Neural cell (in vitro differentiated cells): ENCODE measurements around the gene PTMS. TPM values are rescaled to one million over a fixed set of nuclear protein-coding genes. Genes with fewer than 3 reads are reported as not detected.

ENCODE experiments used
- H2AFZ ChIP-seq: fragments of 200-600, 300-800 bp; sonication (generic), shearing (Covaris generic); 2 replicates; pipeline ENCODE4 v1.6.0; 2014; ENCODE audit warnings: low read depth, mild to moderate bottlenecking, antibody characterized with exemption, low read length, moderate library complexity
- H3F3A ChIP-seq: fragments of 200-600 bp; shearing (Covaris generic); 2 replicates; pipeline ENCODE4 v1.6.1; 2016; ENCODE audit warnings: mild to moderate bottlenecking, moderate library complexity, mixed read lengths, antibody characterized with exemption, low read length; ENCODE audit not compliant: insufficient read depth, poor library complexity, severe bottlenecking
- H3K27ac ChIP-seq: fragments of 200-600, 300-800 bp; sonication (generic), shearing (Covaris generic); 2 replicates; pipeline ENCODE4 v1.5.1; 2014; ENCODE audit warnings: mild to moderate bottlenecking, low read length, moderate library complexity
- H3K27me3 ChIP-seq: fragments of 300-800, 200-600 bp; sonication (generic), shearing (Covaris generic); 2 replicates; pipeline ENCODE4 v1.6.0; 2014; ENCODE audit warnings: mild to moderate bottlenecking, low read depth, low read length, moderate library complexity; ENCODE audit not compliant: insufficient read depth
- H3K36me3 ChIP-seq: fragments of 300-800, 200-600 bp; sonication (generic), shearing (Covaris generic); 2 replicates; pipeline ENCODE4 v1.5.1; 2014; ENCODE audit warnings: mild to moderate bottlenecking, antibody characterized with exemption, low read length, moderate library complexity; ENCODE audit not compliant: insufficient read depth
- H3K4me2 ChIP-seq: fragments of 300-800, 200-600 bp; sonication (generic), shearing (Covaris generic); 2 replicates; pipeline ENCODE4 v1.6.0; 2014; ENCODE audit warnings: mild to moderate bottlenecking, low read length
- H3K4me3 ChIP-seq: fragments of 300-800, 200-600 bp; sonication (generic), shearing (Covaris generic); 2 replicates; pipeline ENCODE4 v1.5.1; 2014; ENCODE audit warnings: mild to moderate bottlenecking, low read length, moderate library complexity
- H3K79me2 ChIP-seq: fragments of 200-600 bp; shearing (Covaris generic); replicated peaks from 2 replicates; pipeline ENCODE4 v1.6.0; 2014; ENCODE audit warnings: mild to moderate bottlenecking, low read length, moderate library complexity; ENCODE audit not compliant: insufficient read depth
- H3K9ac ChIP-seq: fragments of 300-800, 200-600 bp; sonication (generic), shearing (Covaris generic); 2 replicates; pipeline ENCODE4 v1.6.1; 2016; ENCODE audit warnings: mild to moderate bottlenecking, low read length, mixed read lengths
- H3K9me2 ChIP-seq: fragments of 200-600 bp; shearing (Covaris generic); 2 replicates; pipeline ENCODE4 v1.6.1; 2016; ENCODE audit warnings: mild to moderate bottlenecking, low read length, mixed read lengths; ENCODE audit not compliant: insufficient read depth
- H3K9me3 ChIP-seq: fragments of 200-600, 300-800 bp; sonication (generic), shearing (Covaris generic); 2 replicates; pipeline ENCODE4 v1.6.1; 2016; ENCODE audit warnings: mild to moderate bottlenecking, mixed run types, low read length, moderate library complexity, mixed read lengths
- H4K20me1 ChIP-seq: fragments of 200-600 bp; shearing (Covaris generic); 2 replicates; pipeline ENCODE4 v1.6.1; 2016; ENCODE audit warnings: mild to moderate bottlenecking, mixed run types; ENCODE audit not compliant: insufficient read depth
- EP300 ChIP-seq: fragments of 450-650 bp; conservative IDR thresholded peaks from 2 replicates; pipeline ENCODE4 v1.6.1; 2014; ENCODE audit warnings: antibody characterized with exemption, mild to moderate bottlenecking, moderate library complexity; ENCODE audit not compliant: poor library complexity, severe bottlenecking
- EZH2 ChIP-seq: fragments of 200-600, 300-800 bp; shearing (Covaris generic), sonication (generic); IDR thresholded peaks from 2 replicates; pipeline ENCODE4 v1.6.1; 2014; ENCODE audit warnings: antibody characterized with exemption, low read length, borderline replicate concordance, mild to moderate bottlenecking; ENCODE audit not compliant: insufficient read depth, poor library complexity, severe bottlenecking
- MXI1 ChIP-seq: fragments of 450-650 bp; conservative IDR thresholded peaks from 2 replicates; pipeline ENCODE4 v1.6.1; 2014; ENCODE audit warnings: antibody characterized with exemption, mild to moderate bottlenecking; ENCODE audit not compliant: poor library complexity, severe bottlenecking
- POLR2AphosphoS5 ChIP-seq: IDR thresholded peaks from 2 replicates; pipeline ENCODE4 v1.6.1; 2012
- RAD21 ChIP-seq: fragments of 450-650 bp; conservative IDR thresholded peaks from 2 replicates; pipeline ENCODE4 v1.6.1; 2014; ENCODE audit warnings: antibody characterized with exemption, mild to moderate bottlenecking, moderate library complexity
- SMC3 ChIP-seq: fragments of 450-650 bp; conservative IDR thresholded peaks from 2 replicates; pipeline ENCODE4 v1.6.1; 2014; ENCODE audit warnings: antibody characterized with exemption, mild to moderate bottlenecking, moderate library complexity; ENCODE audit not compliant: poor library complexity
- TAF1 ChIP-seq: IDR thresholded peaks from 2 replicates; pipeline ENCODE4 v1.6.1; 2012; ENCODE audit warnings: low read depth
- polyA plus RNA-seq: library from polyadenylated mRNA; depleted of rRNA; stranded (reverse); fragments of >200 nt; gene quantifications from 2 replicates; pipeline ENCODE4 v1.2.3, GENCODE V29; 2014
- TF ChIP-seq, protein P1 (sequence below): IDR thresholded peaks from 2 replicates; pipeline ENCODE4 v1.6.1; 2012; ENCODE audit warnings: borderline replicate concordance
- TF ChIP-seq, protein P2 (sequence below): fragments of 450-650 bp; IDR thresholded peaks from 2 replicates; pipeline ENCODE4 v1.5.1; 2014; ENCODE audit warnings: antibody characterized with exemption, mild to moderate bottlenecking, moderate library complexity; ENCODE audit not compliant: poor library complexity, severe bottlenecking

The PTMS gene
- polyA plus RNA-seq, 1 donor from 2014 or later: 557 TPM

DNA sequence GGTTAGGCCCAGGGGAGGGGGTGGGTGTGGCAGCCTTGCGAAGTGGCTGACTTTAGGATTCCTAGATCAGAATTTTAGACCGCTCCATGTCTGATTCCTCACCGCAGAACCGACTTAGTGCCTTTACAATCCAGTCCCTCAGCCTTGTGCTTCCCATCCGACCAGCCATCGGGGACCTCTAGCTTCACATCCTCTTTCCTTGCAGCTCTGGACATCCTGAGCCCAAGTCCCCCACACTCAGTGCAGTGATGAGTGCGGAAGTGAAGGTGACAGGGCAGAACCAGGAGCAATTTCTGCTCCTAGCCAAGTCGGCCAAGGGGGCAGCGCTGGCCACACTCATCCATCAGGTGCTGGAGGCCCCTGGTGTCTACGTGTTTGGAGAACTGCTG is 41.8 kb upstream of the PTMS start:
- H2AFZ ChIP-seq: peak overlapping the region; percentile 100
- H3K79me2 ChIP-seq: no peaks in the 10 kb centered on the region
- no peaks in the 10 kb centered on the region for H3K9me2 ChIP-seq
- peak overlapping the region; percentile 71 for H3K9ac ChIP-seq
- H3K27ac ChIP-seq: peak overlapping the region; percentile 87
- no peaks in the 10 kb centered on the region for H4K20me1 ChIP-seq
- H3F3A ChIP-seq: peaks cover 4% of the 10 kb centered on the region
- H3K4me3 ChIP-seq: peak overlapping the region; percentile 69
- H3K36me3 ChIP-seq: no peaks in the 10 kb centered on the region
- peak overlapping the region; percentile 65 for H3K4me2 ChIP-seq
- no peak for TF ChIP-seq RAD21
- TF ChIP-seq MXI1: peak; percentile 10
- no peaks in the 10 kb centered on the region for H3K9me3 ChIP-seq
- H3K27me3 ChIP-seq: no peaks in the 10 kb centered on the region

DNA sequence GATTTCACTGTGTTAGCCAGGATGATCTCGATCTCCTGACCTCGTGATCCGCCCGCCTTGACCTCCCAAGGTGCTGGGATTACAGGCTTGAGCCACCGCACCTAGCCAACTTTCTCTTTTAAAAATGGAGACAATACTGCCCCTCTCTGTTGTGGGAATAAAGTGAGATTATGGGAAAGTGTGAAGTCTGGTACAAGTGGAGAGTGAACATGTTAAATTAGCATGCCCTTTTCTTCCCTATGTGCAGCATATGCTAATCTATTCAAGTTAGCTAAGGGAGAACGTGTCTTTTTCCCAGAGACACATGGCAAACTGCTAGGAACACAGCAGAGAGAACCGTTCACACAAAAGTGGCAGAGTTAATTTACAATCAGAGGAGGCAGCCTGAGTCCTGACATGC is 40.8 kb upstream of the PTMS start:
- Histone ChIP-seq H3K36me3 (no peaks in the 10 kb centered on the region), H3F3A (peaks cover 4% of the 10 kb centered on the region), H3K27me3 (no peaks in the 10 kb centered on the region), H4K20me1 (no peaks in the 10 kb centered on the region), H2AFZ (no peak overlapping the region), H3K9me2 (no peaks in the 10 kb centered on the region), H3K4me3 (peak overlapping the region; percentile 69), H3K79me2 (no peaks in the 10 kb centered on the region), H3K9ac (no peak overlapping the region), H3K27ac (no peak overlapping the region), H3K9me3 (no peaks in the 10 kb centered on the region), H3K4me2 (no peak overlapping the region)
- TF ChIP-seq MXI1: no peak
- TF ChIP-seq RAD21: no peak
- no peak for TF ChIP-seq TAF1
- no peak for TF ChIP-seq POLR2AphosphoS5
- TF ChIP-seq SMC3: no peak
- TF ChIP-seq EP300: no peak
- TF ChIP-seq, protein P1, sequence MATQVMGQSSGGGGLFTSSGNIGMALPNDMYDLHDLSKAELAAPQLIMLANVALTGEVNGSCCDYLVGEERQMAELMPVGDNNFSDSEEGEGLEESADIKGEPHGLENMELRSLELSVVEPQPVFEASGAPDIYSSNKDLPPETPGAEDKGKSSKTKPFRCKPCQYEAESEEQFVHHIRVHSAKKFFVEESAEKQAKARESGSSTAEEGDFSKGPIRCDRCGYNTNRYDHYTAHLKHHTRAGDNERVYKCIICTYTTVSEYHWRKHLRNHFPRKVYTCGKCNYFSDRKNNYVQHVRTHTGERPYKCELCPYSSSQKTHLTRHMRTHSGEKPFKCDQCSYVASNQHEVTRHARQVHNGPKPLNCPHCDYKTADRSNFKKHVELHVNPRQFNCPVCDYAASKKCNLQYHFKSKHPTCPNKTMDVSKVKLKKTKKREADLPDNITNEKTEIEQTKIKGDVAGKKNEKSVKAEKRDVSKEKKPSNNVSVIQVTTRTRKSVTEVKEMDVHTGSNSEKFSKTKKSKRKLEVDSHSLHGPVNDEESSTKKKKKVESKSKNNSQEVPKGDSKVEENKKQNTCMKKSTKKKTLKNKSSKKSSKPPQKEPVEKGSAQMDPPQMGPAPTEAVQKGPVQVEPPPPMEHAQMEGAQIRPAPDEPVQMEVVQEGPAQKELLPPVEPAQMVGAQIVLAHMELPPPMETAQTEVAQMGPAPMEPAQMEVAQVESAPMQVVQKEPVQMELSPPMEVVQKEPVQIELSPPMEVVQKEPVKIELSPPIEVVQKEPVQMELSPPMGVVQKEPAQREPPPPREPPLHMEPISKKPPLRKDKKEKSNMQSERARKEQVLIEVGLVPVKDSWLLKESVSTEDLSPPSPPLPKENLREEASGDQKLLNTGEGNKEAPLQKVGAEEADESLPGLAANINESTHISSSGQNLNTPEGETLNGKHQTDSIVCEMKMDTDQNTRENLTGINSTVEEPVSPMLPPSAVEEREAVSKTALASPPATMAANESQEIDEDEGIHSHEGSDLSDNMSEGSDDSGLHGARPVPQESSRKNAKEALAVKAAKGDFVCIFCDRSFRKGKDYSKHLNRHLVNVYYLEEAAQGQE: no peak

DNA sequence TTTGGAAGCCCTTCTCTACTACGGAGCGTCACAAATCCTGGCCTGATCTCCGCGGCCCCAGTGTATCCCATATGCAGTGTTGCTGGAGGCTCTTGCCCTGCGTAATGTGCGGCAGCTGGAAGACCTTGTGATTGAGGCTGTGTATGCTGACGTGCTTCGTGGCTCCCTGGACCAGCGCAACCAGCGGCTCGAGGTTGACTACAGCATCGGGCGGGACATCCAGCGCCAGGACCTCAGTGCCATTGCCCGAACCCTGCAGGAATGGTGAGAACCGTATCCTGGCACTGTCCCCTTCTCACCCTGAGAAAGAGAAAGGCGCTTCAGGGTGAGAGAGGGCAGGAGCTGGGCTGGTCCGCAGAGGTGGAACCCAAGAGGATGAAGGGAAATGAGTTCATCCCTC is 37.0 kb upstream of the PTMS start:
- Histone ChIP-seq H3F3A (no peaks in the 10 kb centered on the region), H3K79me2 (no peaks in the 10 kb centered on the region), H3K36me3 (no peaks in the 10 kb centered on the region), H3K4me2 (no peak overlapping the region), H4K20me1 (no peaks in the 10 kb centered on the region), H3K9ac (no peak overlapping the region), H3K9me3 (no peaks in the 10 kb centered on the region), H3K27me3 (no peaks in the 10 kb centered on the region), H2AFZ (no peak overlapping the region), H3K4me3 (no peak overlapping the region), H3K9me2 (no peaks in the 10 kb centered on the region), H3K27ac (no peak overlapping the region)
- TF ChIP-seq EZH2 (no peak), MXI1 (no peak), SMC3 (no peak), POLR2AphosphoS5 (no peak), RAD21 (no peak), EP300 (no peak), TAF1 (no peak)
- TF ChIP-seq, protein P2, sequence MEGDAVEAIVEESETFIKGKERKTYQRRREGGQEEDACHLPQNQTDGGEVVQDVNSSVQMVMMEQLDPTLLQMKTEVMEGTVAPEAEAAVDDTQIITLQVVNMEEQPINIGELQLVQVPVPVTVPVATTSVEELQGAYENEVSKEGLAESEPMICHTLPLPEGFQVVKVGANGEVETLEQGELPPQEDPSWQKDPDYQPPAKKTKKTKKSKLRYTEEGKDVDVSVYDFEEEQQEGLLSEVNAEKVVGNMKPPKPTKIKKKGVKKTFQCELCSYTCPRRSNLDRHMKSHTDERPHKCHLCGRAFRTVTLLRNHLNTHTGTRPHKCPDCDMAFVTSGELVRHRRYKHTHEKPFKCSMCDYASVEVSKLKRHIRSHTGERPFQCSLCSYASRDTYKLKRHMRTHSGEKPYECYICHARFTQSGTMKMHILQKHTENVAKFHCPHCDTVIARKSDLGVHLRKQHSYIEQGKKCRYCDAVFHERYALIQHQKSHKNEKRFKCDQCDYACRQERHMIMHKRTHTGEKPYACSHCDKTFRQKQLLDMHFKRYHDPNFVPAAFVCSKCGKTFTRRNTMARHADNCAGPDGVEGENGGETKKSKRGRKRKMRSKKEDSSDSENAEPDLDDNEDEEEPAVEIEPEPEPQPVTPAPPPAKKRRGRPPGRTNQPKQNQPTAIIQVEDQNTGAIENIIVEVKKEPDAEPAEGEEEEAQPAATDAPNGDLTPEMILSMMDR: no peak
- TF ChIP-seq, protein P1: no peak
